ENCODE measurements around the gene ACTRT3.

Gene ACTRT3

GRCh38 chr3:169780742-169781141 lies 11.4 kb upstream of the ACTRT3 start:
- no peak overlapping the region for H2AFZ ChIP-seq (ENCODE audit: low read length)
- H3K79me2 ChIP-seq (ENCODE audit: insufficient read depth, low read length) = peaks cover 6% of the 10 kb centered on the region
- H3K9me2 ChIP-seq (ENCODE audit: low read depth, low read length) = no peaks in the 10 kb centered on the region
- H3K27ac ChIP-seq (ENCODE audit: low read depth, low read length, poor library complexity, severe bottlenecking) = no peak overlapping the region
- TF ChIP-seq, protein P1, sequence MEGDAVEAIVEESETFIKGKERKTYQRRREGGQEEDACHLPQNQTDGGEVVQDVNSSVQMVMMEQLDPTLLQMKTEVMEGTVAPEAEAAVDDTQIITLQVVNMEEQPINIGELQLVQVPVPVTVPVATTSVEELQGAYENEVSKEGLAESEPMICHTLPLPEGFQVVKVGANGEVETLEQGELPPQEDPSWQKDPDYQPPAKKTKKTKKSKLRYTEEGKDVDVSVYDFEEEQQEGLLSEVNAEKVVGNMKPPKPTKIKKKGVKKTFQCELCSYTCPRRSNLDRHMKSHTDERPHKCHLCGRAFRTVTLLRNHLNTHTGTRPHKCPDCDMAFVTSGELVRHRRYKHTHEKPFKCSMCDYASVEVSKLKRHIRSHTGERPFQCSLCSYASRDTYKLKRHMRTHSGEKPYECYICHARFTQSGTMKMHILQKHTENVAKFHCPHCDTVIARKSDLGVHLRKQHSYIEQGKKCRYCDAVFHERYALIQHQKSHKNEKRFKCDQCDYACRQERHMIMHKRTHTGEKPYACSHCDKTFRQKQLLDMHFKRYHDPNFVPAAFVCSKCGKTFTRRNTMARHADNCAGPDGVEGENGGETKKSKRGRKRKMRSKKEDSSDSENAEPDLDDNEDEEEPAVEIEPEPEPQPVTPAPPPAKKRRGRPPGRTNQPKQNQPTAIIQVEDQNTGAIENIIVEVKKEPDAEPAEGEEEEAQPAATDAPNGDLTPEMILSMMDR (IDR thresholded peaks at IDR 0.05; ENCODE audit: low read length) = no peak
- TF ChIP-seq EZH2 (IDR thresholded peaks at IDR 0.05; ENCODE audit: borderline replicate concordance, low read length) = no peak
- peaks cover 97% of the 10 kb centered on the region for H3K36me3 ChIP-seq (ENCODE audit: insufficient read depth, low read length)
- no peaks in the 10 kb centered on the region for H4K20me1 ChIP-seq (ENCODE audit: insufficient read depth, low read length)
- H3K9me3 ChIP-seq (ENCODE audit: low read length) = no peaks in the 10 kb centered on the region
- H3K9ac ChIP-seq (ENCODE audit: low read length) = no peak overlapping the region
- no peak overlapping the region for H3K4me3 ChIP-seq (ENCODE audit: low read depth, low read length, poor library complexity, severe bottlenecking)
- peaks cover 3% of the 10 kb centered on the region for H3K4me1 ChIP-seq (ENCODE audit: insufficient read depth, low read length, severe bottlenecking)
- H3K27me3 ChIP-seq (ENCODE audit: insufficient read depth, low read length) = no peaks in the 10 kb centered on the region
- H3F3A ChIP-seq (ENCODE audit: insufficient read depth, low read length) = no peaks in the 10 kb centered on the region
- no peak overlapping the region for H3K4me2 ChIP-seq (ENCODE audit: low read length)

- Histone ChIP-seq H3K9ac (ENCODE audit: low read length) (no peak overlapping the region), H3K36me3 (ENCODE audit: insufficient read depth, low read length) (peaks cover 85% of the 10 kb centered on the region), H3K4me2 (ENCODE audit: low read length) (no peak overlapping the region), H3F3A (ENCODE audit: insufficient read depth, low read length) (no peaks in the 10 kb centered on the region), H3K4me1 (ENCODE audit: insufficient read depth, low read length, severe bottlenecking) (peaks cover 23% of the 10 kb centered on the region), H3K27me3 (ENCODE audit: insufficient read depth, low read length) (no peaks in the 10 kb centered on the region), H3K4me3 (ENCODE audit: low read depth, low read length, poor library complexity, severe bottlenecking) (no peak overlapping the region), H4K20me1 (ENCODE audit: insufficient read depth, low read length) (no peaks in the 10 kb centered on the region), H3K9me2 (ENCODE audit: low read depth, low read length) (no peaks in the 10 kb centered on the region), H3K79me2 (ENCODE audit: insufficient read depth, low read length) (peaks cover 28% of the 10 kb centered on the region), H2AFZ (ENCODE audit: low read length) (no peak overlapping the region), H3K27ac (ENCODE audit: low read depth, low read length, poor library complexity, severe bottlenecking) (no peak overlapping the region), H3K9me3 (ENCODE audit: low read length) (no peaks in the 10 kb centered on the region)
- no peak for TF ChIP-seq EZH2 (IDR thresholded peaks at IDR 0.05; ENCODE audit: borderline replicate concordance, low read length)
Measured at GRCh38 chr3:169777822-169778221, 8.5 kb upstream of the ACTRT3 start.

DNA sequence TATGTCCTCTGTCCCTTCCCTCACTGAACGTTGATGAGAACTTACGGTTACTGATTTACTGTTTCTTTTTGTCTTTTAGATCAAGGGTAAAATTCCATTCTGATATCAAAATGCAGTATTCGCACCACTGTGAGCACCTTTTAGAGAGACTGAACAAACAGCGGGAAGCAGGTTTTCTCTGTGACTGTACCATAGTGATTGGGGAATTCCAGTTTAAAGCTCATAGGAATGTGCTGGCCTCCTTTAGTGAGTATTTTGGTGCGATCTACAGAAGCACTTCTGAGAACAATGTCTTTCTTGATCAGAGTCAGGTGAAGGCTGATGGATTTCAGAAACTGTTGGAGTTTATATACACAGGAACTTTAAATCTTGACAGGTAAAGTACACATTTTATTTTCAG lies 4.8 kb upstream of the ACTRT3 start:
- Histone ChIP-seq H3F3A (ENCODE audit: insufficient read depth, low read length) (peaks cover 15% of the 10 kb centered on the region), H3K9me3 (ENCODE audit: low read length) (no peaks in the 10 kb centered on the region), H4K20me1 (ENCODE audit: insufficient read depth, low read length) (no peaks in the 10 kb centered on the region), H3K4me3 (ENCODE audit: low read depth, low read length, poor library complexity, severe bottlenecking) (peak overlapping the region; percentile 71), H3K4me2 (ENCODE audit: low read length) (peak overlapping the region; percentile 82), H3K36me3 (ENCODE audit: insufficient read depth, low read length) (peaks cover 50% of the 10 kb centered on the region), H3K9ac (ENCODE audit: low read length) (peak overlapping the region; percentile 82), H2AFZ (ENCODE audit: low read length) (no peak overlapping the region), H3K9me2 (ENCODE audit: low read depth, low read length) (no peaks in the 10 kb centered on the region), H3K79me2 (ENCODE audit: insufficient read depth, low read length) (peaks cover 28% of the 10 kb centered on the region), H3K4me1 (ENCODE audit: insufficient read depth, low read length, severe bottlenecking) (peaks cover 27% of the 10 kb centered on the region), H3K27me3 (ENCODE audit: insufficient read depth, low read length) (no peaks in the 10 kb centered on the region), H3K27ac (ENCODE audit: low read depth, low read length, poor library complexity, severe bottlenecking) (peak overlapping the region; percentile 6)
- TF ChIP-seq, protein P1 (IDR thresholded peaks at IDR 0.05; ENCODE audit: low read length) = no peak
